Panc1 (cell line): ENCODE data around the gene MCF2L2. TPM values are rescaled to one million over a fixed set of nuclear protein-coding genes. Genes with fewer than 3 reads are reported as not detected.

Experiments used
- ATAC-seq: fragments of 200-7000 bp; cut with Tn5 transposase; 2 replicates; pipeline ENCODE4 v1.9.1; 2020; ENCODE audit warnings: mild to moderate bottlenecking, moderate library complexity
- BruUV-seq: library from RNA; stranded (reverse); fragments of 400-500 nt; replicated peaks from 2 replicates; lab custom pipeline; 2021; lab: Mats Ljungman, UMichigan
- CTCF ChIA-PET: fragments of 300-600 bp; sonication (Branson Sonifier 250); formaldehyde crosslinking; loops from one replicate; lab custom pipeline; 2022; ENCODE audit warnings: antibody characterized with exemption; lab: Charles Lee
- POLR2A ChIA-PET: fragments of 300-600 bp; sonication (Branson Sonifier 250); formaldehyde crosslinking; loops from one replicate; lab custom pipeline; 2022; ENCODE audit warnings: antibody characterized with exemption; lab: Charles Lee
- DNase-seq: peaks from one replicate; pipeline ENCODE4 v3.0.0-alpha.2; 2010; ENCODE audit warnings: low read depth, low spot score
- H3K27ac ChIP-seq: 2 replicates; pipeline ENCODE4 v1.5.1; 2011; ENCODE audit warnings: mild to moderate bottlenecking, low read length, inconsistent platforms
- H3K27me3 ChIP-seq: fragments of 200-500 bp; sonication (Bioruptor generic); 2 replicates; pipeline ENCODE4 v1.6.0; 2014; ENCODE audit warnings: low read length, inconsistent platforms; ENCODE audit not compliant: control insufficient read depth, insufficient read depth
- H3K36me3 ChIP-seq: fragments of 200-500 bp; sonication (Bioruptor generic); 2 replicates; pipeline ENCODE4 v1.5.1; 2014; ENCODE audit warnings: inconsistent platforms, mild to moderate bottlenecking, low read length, moderate library complexity; ENCODE audit not compliant: control insufficient read depth, insufficient read depth
- H3K4me1 ChIP-seq: 2 replicates; pipeline ENCODE4 v1.5.1; 2011; ENCODE audit warnings: inconsistent platforms, mild to moderate bottlenecking, low read length, moderate library complexity; ENCODE audit not compliant: control insufficient read depth, insufficient read depth
- H3K4me3 ChIP-seq, 2 experiments: 2 replicates each; pipeline ENCODE4 v1.5.1; 2011 to 2012; ENCODE audit warnings: low read depth in 2 of 2, low read length in 2 of 2, mild to moderate bottlenecking in 2 of 2, inconsistent platforms in 1 of 2, moderate library complexity in 1 of 2
- H3K9me3 ChIP-seq: fragments of 200-500 bp; sonication (Bioruptor generic); 2 replicates; pipeline ENCODE4 v1.5.1; 2014; ENCODE audit warnings: low read depth, mild to moderate bottlenecking, inconsistent platforms, low read length, moderate library complexity; ENCODE audit not compliant: control insufficient read depth, insufficient read depth
- CTCF ChIP-seq: fragments of 450-650 bp; IDR thresholded peaks from 2 replicates; pipeline ENCODE4 v1.5.1; 2017; ENCODE audit warnings: mild to moderate bottlenecking
- POLR2AphosphoS5 ChIP-seq: IDR thresholded peaks from 2 replicates; pipeline ENCODE4 v1.6.1; 2012; ENCODE audit warnings: mild to moderate bottlenecking, low read depth, low read length, moderate library complexity
- REST ChIP-seq, 2 experiments: IDR thresholded peaks; 2 replicates each; pipeline ENCODE4 v1.6.1; 2011 to 2012; ENCODE audit warnings: low read depth in 2 of 2, control low read depth in 1 of 2, low read length in 1 of 2, mild to moderate bottlenecking in 1 of 2, moderate library complexity in 1 of 2; ENCODE audit not compliant: insufficient read depth in 1 of 2
- SIN3A ChIP-seq: IDR thresholded peaks from 2 replicates; pipeline ENCODE4 v1.6.1; 2012; ENCODE audit warnings: low read depth, mild to moderate bottlenecking, low read length, moderate library complexity, borderline replicate concordance; ENCODE audit not compliant: insufficient read depth
- TCF7L2 ChIP-seq: IDR thresholded peaks from 2 replicates; pipeline ENCODE4 v1.6.1; 2011; ENCODE audit warnings: mild to moderate bottlenecking, low read depth, low read length, inconsistent platforms
- in situ Hi-C: cut with HindIII; loops from 2 replicates; pipeline ENCODE4 v1.10.0; 2016; ENCODE audit warnings: low sequenced_read_pairs, low pct_unique_long_range_greater_than_20kb
- intact Hi-C: fragments of 100-400 bp; cut with micrococcal nuclease; formaldehyde crosslinking; loops from one replicate; pipeline ENCODE4 v1.10.0; 2022; ENCODE audit not compliant: unreplicated experiment
- total RNA-seq: library from RNA; stranded (reverse); gene quantifications from one replicate; pipeline ENCODE4 v1.2.1, GENCODE V29; 2021; ENCODE audit not compliant: unreplicated experiment

The MCF2L2 gene
- total RNA-seq, 1 experiment from 2014 or later = 1.0 TPM

- POLR2A ChIA-PET = interaction anchor here (0.5 to 1.1 kb wide), 2 partner anchors 10 to 49 kb away, joined by 4 to 5 read pairs; no protein-coding TSS in a partner anchor
- H3K36me3 ChIP-seq = no peaks in the 10 kb centered on the region
Measured at GRCh38 chr3:183266454-183266853, 162.0 kb downstream of the MCF2L2 start.

GRCh38 chr3:183265834-183266417 is 162.5 kb downstream of the MCF2L2 start:
- peak; percentile 97 for DNase-seq
- Histone ChIP-seq H3K9me3 (no peaks in the 10 kb centered on the region), H3K27me3 (no peaks in the 10 kb centered on the region), H3K4me1 (peaks cover 38% of the 10 kb centered on the region), H3K36me3 (no peaks in the 10 kb centered on the region), H3K4me3 (peak overlapping the region in 1 of 2 experiments; percentile 41; a peak in 2 of 4 replicates), H3K27ac (peak overlapping the region; percentile 68)
- POLR2A ChIA-PET = interaction anchor here (0.5 to 1.1 kb wide), 2 partner anchors 9 to 49 kb away, joined by 4 to 5 read pairs; no protein-coding TSS in a partner anchor
- TF ChIP-seq REST (IDR thresholded peaks at IDR 0.05; ENCODE audit: insufficient read depth in 1 of 2, low read depth in 2 of 2, low read length in 1 of 2) = no peak
- peak; percentile 70 for TF ChIP-seq TCF7L2
- intact Hi-C loops (no loop called here), in situ Hi-C loops (no loop called here)
- BruUV-seq = no TSS peak
- CTCF ChIA-PET = no interaction called here
- ATAC-seq = peak; percentile 86

More at GRCh38 chr3:183266454-183266853, 162.0 kb downstream of the MCF2L2 start:
- peak overlapping the region in 1 of 2 experiments; percentile 41; a peak in 1 of 4 replicates for H3K4me3 ChIP-seq
- TF ChIP-seq CTCF (no peak), POLR2AphosphoS5 (no peak), SIN3A (no peak), TCF7L2 (no peak), REST (IDR thresholded peaks at IDR 0.05; ENCODE audit: insufficient read depth in 1 of 2, low read depth in 2 of 2, low read length in 1 of 2) (no peak)
- 0 out of 2 replicates have a peak overlapping the region, but pooled peaks have one; percentile 7 for H3K27ac ChIP-seq
- peaks cover 38% of the 10 kb centered on the region for H3K4me1 ChIP-seq
- intact Hi-C loops (no loop called here), in situ Hi-C loops (no loop called here)
- BruUV-seq = no TSS peak
- no peaks in the 10 kb centered on the region for H3K9me3 ChIP-seq
- H3K27me3 ChIP-seq = no peaks in the 10 kb centered on the region
- ATAC-seq = no peak
- CTCF ChIA-PET = no interaction called here
- DNase-seq = no peak
